GM12891 (cell line): Measurements from ENCODE around the gene BTAF1.

Experiments used
- PAX5 ChIP-seq: IDR thresholded peaks from 2 replicates; pipeline ENCODE4 v1.6.1; 2011; ENCODE audit warnings: low read length, moderate library complexity, mild to moderate bottlenecking; ENCODE audit not compliant: insufficient read depth, severe bottlenecking
- POLR2A ChIP-seq: IDR thresholded peaks from 2 replicates; pipeline ENCODE4 v1.6.1; 2011; ENCODE audit warnings: low read depth, low read length, control low read depth
- POLR2AphosphoS5 ChIP-seq: IDR thresholded peaks from 2 replicates; pipeline ENCODE4 v1.6.1; 2011; ENCODE audit warnings: low read depth, low read length, control low read depth
- POU2F2 ChIP-seq: IDR thresholded peaks from 2 replicates; pipeline ENCODE4 v1.6.1; 2011; ENCODE audit warnings: low read depth, mild to moderate bottlenecking, control low read depth, low read length, moderate library complexity
- SPI1 ChIP-seq: IDR thresholded peaks from 2 replicates; pipeline ENCODE4 v1.6.1; 2011; ENCODE audit warnings: low read depth, low read length, control low read depth
- TAF1 ChIP-seq: IDR thresholded peaks from 2 replicates; pipeline ENCODE4 v1.6.1; 2011; ENCODE audit warnings: low read depth, low read length, control low read depth

GRCh38 chr10:92074126-92074887, 150.7 kb downstream of the BTAF1 start:
- TF ChIP-seq POLR2A (no peak), POLR2AphosphoS5 (no peak), PAX5 (no peak), TAF1 (no peak), POU2F2 (no peak), SPI1 (no peak)
